K562 (cell line): ENCODE results near the gene TRPM2. TPM values are rescaled to one million over a fixed set of nuclear protein-coding genes. Genes with fewer than 3 reads are reported as not detected.

ENCODE experiments used
- ATAC-seq: fragments of 200-7000 bp; cut with Tn5 transposase; 3 replicates; pipeline ENCODE4 v1.9.1; 2020; ENCODE audit warnings: moderate library complexity
- BruUV-seq: library from RNA; stranded (reverse); fragments of 400-500 nt; replicated peaks from 2 replicates; lab custom pipeline; 2021; lab: Mats Ljungman, UMichigan
- CTCF ChIA-PET: fragments of 300-600 bp; formaldehyde crosslinking; extraction: SDS; loops from one replicate; lab custom pipeline; 2021; ENCODE audit warnings: low intra/inter-chr PET ratio; lab: Yijun Ruan, JAX
- POLR2A ChIA-PET: fragments of 300-600, 350-650 bp; sonication (Branson Sonifier 250); formaldehyde crosslinking; extraction: SDS; loops from one replicate; lab custom pipeline; 2021; ENCODE audit warnings: antibody characterized with exemption, inconsistent platforms; lab: Yijun Ruan, JAX
- DNase-seq, 4 experiments: peaks; one replicate each; pipeline versions ENCODE4 v3.0.0 to v3.0.0-alpha.2; 2011 to 2018; ENCODE audit warnings: low spot score in 3 of 4, mixed read lengths in 3 of 4; ENCODE audit errors: extremely low read depth in 1 of 4
- FAIRE-seq: peaks from 2 replicates; lab custom pipeline; 2011; peaks lifted over from hg19 to GRCh38; lab: Jason Lieb, UNC
- H2AFZ ChIP-seq: 2 replicates; pipeline ENCODE4 v1.6.0; 2011; ENCODE audit warnings: low read depth, low read length, control low read depth, inconsistent platforms
- H3K27ac ChIP-seq: fragments of 200-600 bp; 3 replicates; pipeline ENCODE4 v1.8.0; 2011; ENCODE audit warnings: low read depth, mild to moderate bottlenecking, control low read depth, inconsistent platforms, low read length, moderate library complexity, mixed read lengths; ENCODE audit errors: extremely low read depth
- H3K27me3 ChIP-seq, 2 experiments: fragments of 300-600 bp in 1 of 2; 2 replicates in 1 of 2; 3 replicates in 1 of 2; pipeline versions ENCODE4 v1.6.0 to v1.8.0; 2011; ENCODE audit warnings: inconsistent platforms in 2 of 2, low read length in 2 of 2, mild to moderate bottlenecking in 1 of 2, mixed read lengths in 1 of 2, moderate library complexity in 1 of 2; ENCODE audit not compliant: control insufficient read depth in 2 of 2, insufficient read depth in 2 of 2
- H3K36me3 ChIP-seq: fragments of 300-600 bp; 3 replicates; pipeline ENCODE4 v1.8.0; 2011; ENCODE audit warnings: mild to moderate bottlenecking, low read length, inconsistent platforms; ENCODE audit not compliant: control insufficient read depth, insufficient read depth
- H3K4me1 ChIP-seq, 2 experiments: fragments of 200-600 bp in 1 of 2; replicated peaks in 1 of 2; 2 replicates in 1 of 2; 3 replicates in 1 of 2; pipeline versions ENCODE4 v1.5.1 to v1.8.0; 2011; ENCODE audit warnings: inconsistent platforms in 2 of 2, low read length in 2 of 2, mild to moderate bottlenecking in 1 of 2, mixed read lengths in 1 of 2, moderate library complexity in 1 of 2; ENCODE audit not compliant: control insufficient read depth in 2 of 2, insufficient read depth in 2 of 2
- H3K4me2 ChIP-seq: 2 replicates; pipeline ENCODE4 v1.6.1; 2011; ENCODE audit warnings: low read length, control low read depth, inconsistent platforms, mixed read lengths; ENCODE audit not compliant: insufficient read depth
- H3K4me3 ChIP-seq: fragments of 200-600 bp; sonication (generic), shearing (Covaris generic); 2 replicates; pipeline ENCODE4 v1.5.1; 2016; ENCODE audit warnings: control low read depth, inconsistent platforms
- H3K79me2 ChIP-seq: fragments of 200-600 bp; 3 replicates; pipeline ENCODE4 v1.8.0; 2011; ENCODE audit warnings: low read length, inconsistent platforms; ENCODE audit not compliant: control insufficient read depth, insufficient read depth
- H3K9ac ChIP-seq, 2 experiments: 2 replicates each; pipeline versions ENCODE4 v1.6.0 to v1.6.1; 2011; ENCODE audit warnings: low read depth in 2 of 2, low read length in 2 of 2, control low read depth in 1 of 2, inconsistent platforms in 1 of 2, mild to moderate bottlenecking in 1 of 2, mixed read lengths in 1 of 2; ENCODE audit not compliant: insufficient read depth in 1 of 2
- H3K9me1 ChIP-seq: one replicate; pipeline ENCODE4 v1.6.0; 2011; ENCODE audit warnings: inconsistent platforms, mild to moderate bottlenecking, low read length, moderate library complexity; ENCODE audit not compliant: control insufficient read depth, insufficient read depth
- H3K9me3 ChIP-seq: replicated peaks from 2 replicates; pipeline ENCODE4 v1.5.1; 2011; ENCODE audit warnings: low read depth, low read length, inconsistent platforms; ENCODE audit not compliant: control insufficient read depth, insufficient read depth
- H4K20me1 ChIP-seq: replicated peaks from 2 replicates; pipeline ENCODE4 v1.6.1; 2011; ENCODE audit warnings: low read length, inconsistent platforms, mixed read lengths; ENCODE audit not compliant: control insufficient read depth, insufficient read depth
- KDM5B ChIP-seq: fragments of 200-600 bp; sonication (generic); IDR thresholded peaks from 2 replicates; pipeline ENCODE4 v1.6.1; 2012; ENCODE audit warnings: low read depth, mild to moderate bottlenecking, moderate library complexity, low read length, control low read depth, inconsistent platforms; ENCODE audit not compliant: insufficient replicate concordance
- POLR2G ChIP-seq: fragments of 200-400 bp; formaldehyde crosslinking; IDR thresholded peaks from 2 replicates; pipeline ENCODE4 v1.6.1; 2017; ENCODE audit warnings: low read depth, mild to moderate bottlenecking, antibody characterized with exemption, low read length, moderate library complexity
- RBM22 ChIP-seq: fragments of 200-400 bp; formaldehyde crosslinking; IDR thresholded peaks from 2 replicates; pipeline ENCODE4 v1.6.1; 2018; ENCODE audit warnings: low read length, low read depth; ENCODE audit not compliant: poor library complexity, severe bottlenecking
- ZNF830 ChIP-seq: fragments of 250-450 bp; sonication (Bioruptor Pico); IDR thresholded peaks from 2 replicates; pipeline ENCODE4 v1.5.0; 2021; ENCODE audit warnings: mild to moderate bottlenecking
- whole genome bisulfite sequencing: fragments of 100-300 bp; shearing (Covaris generic); methylation state at CpG from one replicate; pipeline ENCODE4 v1.1.6; 2016; ENCODE audit warnings: low coverage, mixed read lengths; ENCODE audit not compliant: insufficient coverage; ENCODE audit errors: missing lambda C conversion rate; 5-methylcytosine and 5-hydroxymethylcytosine counted together
- in situ Hi-C: fragments of 300-500 bp; cut with MboI; formaldehyde crosslinking; loops from 4 replicates; pipeline ENCODE4 v1.15.0; 2018; ENCODE audit warnings: inconsistent platforms, mixed read lengths
- intact Hi-C: fragments of 100-400 bp; cut with micrococcal nuclease; formaldehyde crosslinking; loops from 2 replicates; pipeline ENCODE4 v1.14.2; 2022
- polyA plus RNA-seq, 8 experiments: library from polyadenylated mRNA; depleted of rRNA in 4 of 8; stranded (reverse) in 5 of 8; unstranded in 3 of 8; fragments of >200 nt; fragmentation: Nextera tagmentation in 2 of 8; fragmentation: Illumina TruSeq in 1 of 8; extraction: Ambion mirVana in 2 of 8; extraction: Trizol in 1 of 8; gene quantifications; 2 replicates each; pipeline versions ENCODE4 v1.2.1 to v1.2.3, GENCODE V29; 2011 to 2014; ENCODE audit warnings: inconsistent platforms in 1 of 8, missing spikeins in 1 of 8
- total RNA-seq, 7 experiments: library from RNA; depleted of rRNA in 6 of 7; stranded (reverse); fragments of >200 nt in 6 of 7; fragmentation: Illumina TruSeq in 2 of 7; extraction: Trizol in 2 of 7; gene quantifications; 2 replicates each; pipeline versions ENCODE4 v1.2.1 to v1.2.3, GENCODE V29; 2011 to 2021; ENCODE audit warnings: low replicate concordance in 1 of 7

The TRPM2 gene
- total and polyA plus RNA-seq, 9 of the 15 experiments (the other 6 are each of a cell fraction or from before 2014, with no cell fraction given) = 0.33 to 2.1 (median 0.98) TPM; not detected in 2

- Histone ChIP-seq H4K20me1 (peaks cover 15% of the 10 kb centered on the region), H2AFZ (no peak overlapping the region), H3K4me2 (no peak overlapping the region), H3K9me1 (peaks cover 4% of the 10 kb centered on the region), H3K9me3 (no peaks in the 10 kb centered on the region)
- WGBS = 84% methylated on average over 33 of the region's 44 CpGs
- in situ Hi-C loops = no loop called here
- POLR2A ChIA-PET = interaction anchor here (0.7 to 2.3 kb wide), 2 partner anchors 9 to 13 kb away, joined by 3 to 11 read pairs; partner anchors contain the start of gene CFAP410
- TF ChIP-seq RBM22 (peak; percentile 39), KDM5B (no peak), POLR2G (peak; percentile 50; the same call in 1 of the 2 replicates), ZNF830 (CRISPR knock-in tag) (no peak)
- TF ChIP-seq, all 486 proteins: peak for 2
- H3K79me2 ChIP-seq = no peaks in the 10 kb centered on the region
- H3K4me1 ChIP-seq = peaks cover 0 to 35% of the 10 kb centered on the region in 2 experiments; a peak in 2 of 5 replicates
- H3K36me3 ChIP-seq = peaks cover 58% of the 10 kb centered on the region; the same call in 1 of the 3 replicates
- ATAC-seq (no peak), DNase-seq (no peak), FAIRE-seq (no peak)
- no peak overlapping the region; a peak in 1 of 4 replicates for H3K9ac ChIP-seq
- no peak overlapping the region for H3K27ac ChIP-seq
- H3K4me3 ChIP-seq = no peak overlapping the region
- BruUV-seq = no TSS peak
- intact Hi-C loops = no loop called here
- CTCF ChIA-PET = interaction anchor here (0.6 kb wide), 1 partner anchor 13 kb away, joined by 3 read pairs; no protein-coding TSS in a partner anchor
- no peaks in the 10 kb centered on the region for H3K27me3 ChIP-seq
Measured at GRCh38 chr21:44325386-44326271, 27.8 kb upstream of the TRPM2 start.
